Mesendoderm (in vitro differentiated cells): ENCODE results near the gene AGPS.

Experiments
- DNase-seq: peaks from one replicate; pipeline ENCODE4 v3.0.0; 2013
- H2AK5ac ChIP-seq: 2 replicates; pipeline ENCODE4 v1.6.1; 2013; ENCODE audit warnings: low read length, inconsistent platforms
- H2BK120ac ChIP-seq: 2 replicates; pipeline ENCODE4 v1.6.1; 2013; ENCODE audit warnings: low read depth, mild to moderate bottlenecking, low read length, moderate library complexity, mixed read lengths
- H2BK15ac ChIP-seq: replicated peaks from 2 replicates; pipeline ENCODE4 v1.6.1; 2013; ENCODE audit warnings: low read depth, mild to moderate bottlenecking, moderate library complexity
- H2BK5ac ChIP-seq: 2 replicates; pipeline ENCODE4 v1.6.1; 2013; ENCODE audit warnings: low read length, inconsistent platforms
- H3K18ac ChIP-seq: 2 replicates; pipeline ENCODE4 v1.6.1; 2013; ENCODE audit warnings: mild to moderate bottlenecking, low read length, mixed read lengths
- H3K23ac ChIP-seq: one replicate; pipeline ENCODE4 v1.6.1; 2013; ENCODE audit warnings: low read length
- H3K27ac ChIP-seq: 2 replicates; pipeline ENCODE4 v1.5.1; 2013; ENCODE audit warnings: low read depth, mild to moderate bottlenecking, inconsistent platforms, low read length, moderate library complexity
- H3K27me3 ChIP-seq: 2 replicates; pipeline ENCODE4 v1.6.1; 2013; ENCODE audit warnings: low read length, control low read depth, mild to moderate bottlenecking, inconsistent platforms; ENCODE audit not compliant: insufficient read depth, poor library complexity
- H3K36me3 ChIP-seq: 2 replicates; pipeline ENCODE4 v1.6.1; 2013; ENCODE audit warnings: low read length, inconsistent platforms; ENCODE audit not compliant: control insufficient read depth, insufficient read depth
- H3K4ac ChIP-seq: one replicate; pipeline ENCODE4 v1.6.1; 2013; ENCODE audit warnings: low read depth, mild to moderate bottlenecking, low read length, moderate library complexity
- H3K4me1 ChIP-seq: 2 replicates; pipeline ENCODE4 v1.6.1; 2013; ENCODE audit warnings: low read depth, low read length, inconsistent platforms; ENCODE audit not compliant: control insufficient read depth
- H3K4me2 ChIP-seq: 2 replicates; pipeline ENCODE4 v1.6.1; 2013; ENCODE audit warnings: low read length
- H3K4me3 ChIP-seq: 2 replicates; pipeline ENCODE4 v1.5.1; 2013; ENCODE audit warnings: mild to moderate bottlenecking, low read length
- H3K56ac ChIP-seq: one replicate; pipeline ENCODE4 v1.6.1; 2013; ENCODE audit warnings: low read length
- H3K79me1 ChIP-seq: 2 replicates; pipeline ENCODE4 v1.6.1; 2013; ENCODE audit warnings: low read length, inconsistent platforms
- H3K79me2 ChIP-seq: 2 replicates; pipeline ENCODE4 v1.6.1; 2013; ENCODE audit warnings: mild to moderate bottlenecking, low read length; ENCODE audit not compliant: control insufficient read depth, insufficient read depth
- H3K9ac ChIP-seq: 2 replicates; pipeline ENCODE4 v1.6.1; 2013; ENCODE audit warnings: low read length, inconsistent platforms
- H4K5ac ChIP-seq: one replicate; pipeline ENCODE4 v1.6.1; 2013; ENCODE audit warnings: low read length
- H4K8ac ChIP-seq: one replicate; pipeline ENCODE4 v1.6.1; 2013; ENCODE audit warnings: low read depth, mild to moderate bottlenecking, control low read depth, low read length, moderate library complexity
- WGBS: extraction: QIAGEN DNeasy Blood & Tissue Kit; methylation state at CpG from one replicate; pipeline ENCODE4 v1.1.7; 2013; ENCODE audit warnings: low lambda C conversion rate, missing lambda C conversion rate; ENCODE audit not compliant: insufficient coverage; ENCODE audit errors: extremely low coverage; 5-methylcytosine and 5-hydroxymethylcytosine counted together

AGPS gene

DNA sequence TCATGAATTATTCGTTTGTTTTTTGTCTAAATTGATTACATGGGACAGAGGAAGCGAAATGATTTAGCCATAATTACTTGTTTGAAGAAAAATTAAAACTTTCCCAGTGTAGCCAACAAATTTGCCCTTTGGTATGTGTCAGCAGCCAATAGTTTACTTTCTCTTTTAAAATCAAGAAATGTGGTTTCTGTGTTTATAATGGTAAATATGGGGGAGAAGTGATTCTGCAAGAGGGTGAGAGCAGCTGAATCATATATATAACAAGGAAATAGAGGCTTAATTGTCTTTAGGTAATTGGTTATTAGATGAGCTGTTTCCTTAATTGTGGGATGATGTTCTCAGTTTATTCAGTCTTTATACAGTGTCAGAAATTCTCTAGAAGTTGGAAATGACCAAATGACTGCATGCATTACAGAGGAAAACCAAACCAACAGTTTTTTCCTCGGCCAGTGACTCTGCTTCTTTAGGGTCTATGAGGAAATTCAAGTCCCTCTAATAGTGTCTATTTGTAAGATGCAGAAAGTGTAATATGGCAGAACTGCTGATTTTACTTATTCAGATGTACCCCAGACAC lies 132.9 kb downstream of the AGPS start:
- Histone ChIP-seq H3K9ac (no peak overlapping the region), H3K36me3 (no peaks in the 10 kb centered on the region), H3K18ac (no peak overlapping the region), H2AK5ac (no peak overlapping the region), H3K4me2 (no peak overlapping the region), H4K8ac (no peak overlapping the region), H3K56ac (no peak overlapping the region), H3K27ac (no peak overlapping the region), H3K79me2 (no peaks in the 10 kb centered on the region), H2BK15ac (no peak overlapping the region), H3K4me3 (no peak overlapping the region), H3K4me1 (no peaks in the 10 kb centered on the region), H2BK120ac (no peak overlapping the region), H3K23ac (no peak overlapping the region), H2BK5ac (no peak overlapping the region), H3K79me1 (no peaks in the 10 kb centered on the region), H3K4ac (no peak overlapping the region), H3K27me3 (no peaks in the 10 kb centered on the region), H4K5ac (no peak overlapping the region)
- WGBS: no CpG with 5 or more reads among the region's 3 CpGs
- no peak for DNase-seq

DNA sequence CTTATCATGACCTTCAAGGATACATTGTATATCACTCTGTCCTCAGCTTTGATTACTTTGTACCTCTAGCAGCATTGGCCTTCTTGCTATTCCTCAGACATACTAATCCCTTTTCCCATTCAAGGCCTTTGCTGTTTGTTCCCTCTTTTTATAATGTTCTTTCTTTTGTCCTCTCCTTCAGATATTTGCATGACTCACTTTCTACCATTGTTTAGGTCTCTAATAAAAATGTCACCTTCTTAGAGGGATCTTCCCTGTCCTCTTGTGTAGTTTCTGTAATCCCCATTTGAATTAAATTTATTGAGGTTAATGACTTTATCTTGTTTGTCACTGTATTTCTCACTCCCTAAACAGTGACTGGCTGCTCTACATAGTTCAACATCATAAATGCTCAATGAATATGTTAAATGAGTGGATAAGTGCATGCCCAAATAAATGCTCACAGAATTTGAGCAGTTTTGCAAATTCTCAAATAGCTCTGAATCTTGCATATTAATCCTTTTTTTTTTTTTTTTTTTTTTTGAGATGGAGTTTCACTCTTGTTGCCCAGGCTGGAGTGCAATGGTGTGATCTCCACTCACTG lies 135.9 kb downstream of the AGPS start:
- no peak overlapping the region for H2BK120ac ChIP-seq
- no peak overlapping the region for H2BK5ac ChIP-seq
- DNase-seq: no peak
- H3K23ac ChIP-seq: no peak overlapping the region
- no peak overlapping the region for H4K8ac ChIP-seq
- no peaks in the 10 kb centered on the region for H3K79me1 ChIP-seq
- H3K4ac ChIP-seq: no peak overlapping the region
- H3K4me3 ChIP-seq: no peak overlapping the region
- no peak overlapping the region for H2BK15ac ChIP-seq
- no peak overlapping the region for H3K9ac ChIP-seq
- H3K27me3 ChIP-seq: no peaks in the 10 kb centered on the region
- H3K4me2 ChIP-seq: no peak overlapping the region
- H4K5ac ChIP-seq: no peak overlapping the region
- no peak overlapping the region for H2AK5ac ChIP-seq
- H3K4me1 ChIP-seq: no peaks in the 10 kb centered on the region
- no peaks in the 10 kb centered on the region for H3K36me3 ChIP-seq
- no peak overlapping the region for H3K27ac ChIP-seq
- H3K56ac ChIP-seq: no peak overlapping the region
- no peak overlapping the region for H3K18ac ChIP-seq
- H3K79me2 ChIP-seq: no peaks in the 10 kb centered on the region

DNA sequence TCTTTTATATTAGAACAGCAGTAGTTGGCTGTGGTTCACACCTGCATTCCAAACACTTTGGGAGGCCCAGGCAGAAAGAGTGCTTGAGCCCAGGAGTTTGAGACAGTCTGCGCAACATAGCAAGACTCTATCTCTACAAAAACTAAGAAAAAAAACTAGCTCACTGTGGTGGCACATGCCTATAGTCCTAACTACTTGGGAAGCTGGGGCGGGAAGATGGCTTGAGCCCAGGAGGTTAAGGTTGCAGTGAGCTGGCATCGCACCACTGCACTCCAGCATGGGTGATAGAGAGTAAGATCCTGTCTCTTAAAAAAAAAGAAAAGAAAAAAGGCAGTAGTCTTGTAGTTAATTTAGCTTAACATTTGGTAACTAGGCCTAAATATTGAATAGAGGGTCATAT lies 136.6 kb downstream of the AGPS start:
- WGBS: no CpG with 5 or more reads among the region's 3 CpGs
- no peak overlapping the region for H3K23ac ChIP-seq

DNA sequence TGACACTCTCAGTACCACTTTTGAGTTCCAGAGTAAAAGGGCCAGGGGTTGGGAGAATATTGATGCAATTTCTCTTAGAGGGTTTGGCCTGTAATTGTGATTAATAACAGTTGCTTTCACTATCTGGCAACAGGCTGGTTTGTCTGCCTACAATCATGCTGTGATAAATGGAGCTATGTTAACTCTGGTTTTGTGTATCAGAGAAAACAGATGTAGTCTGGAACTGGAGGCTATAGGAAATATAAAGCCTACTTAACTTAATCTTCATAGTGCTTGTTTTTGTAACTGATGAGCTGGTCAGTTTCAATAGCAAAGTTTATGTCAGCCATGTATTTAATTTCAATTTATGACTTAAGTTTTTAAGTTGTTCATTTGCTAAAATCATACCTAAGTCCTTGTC lies 138.0 kb downstream of the AGPS start:
- Histone ChIP-seq H3K79me2 (no peaks in the 10 kb centered on the region), H3K27ac (no peak overlapping the region)

More for the DNA sequence above, 136.6 kb downstream of the AGPS start:
- Histone ChIP-seq H2AK5ac (no peak overlapping the region), H3K4me1 (no peaks in the 10 kb centered on the region), H3K4me3 (no peak overlapping the region), H3K18ac (no peak overlapping the region), H3K36me3 (no peaks in the 10 kb centered on the region), H3K27me3 (no peaks in the 10 kb centered on the region), H2BK5ac (no peak overlapping the region), H3K79me1 (no peaks in the 10 kb centered on the region), H3K4ac (no peak overlapping the region), H4K8ac (no peak overlapping the region), H3K79me2 (no peaks in the 10 kb centered on the region), H3K56ac (no peak overlapping the region), H3K4me2 (no peak overlapping the region), H2BK120ac (no peak overlapping the region), H2BK15ac (no peak overlapping the region), H3K27ac (peak overlapping the region; percentile 17), H4K5ac (no peak overlapping the region), H3K9ac (no peak overlapping the region)
- DNase-seq: no peak

DNA sequence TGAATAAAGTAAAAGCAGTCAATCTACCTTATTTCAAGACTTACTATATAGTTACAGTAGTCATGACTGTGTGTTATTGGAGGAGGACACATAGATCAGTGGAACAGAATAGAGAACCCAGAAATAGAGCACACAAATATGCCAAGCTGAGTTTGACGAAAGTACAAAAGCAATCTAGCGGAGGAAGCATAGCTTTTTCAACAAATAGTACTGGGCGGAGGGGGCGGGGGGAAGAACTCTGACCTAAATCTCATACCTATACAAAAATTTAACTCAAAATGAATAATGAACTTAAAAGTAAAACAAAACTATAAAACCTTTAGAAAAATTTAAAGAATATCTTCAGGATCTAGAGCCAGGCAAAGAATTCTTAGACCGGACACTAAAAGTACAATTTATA lies 139.1 kb downstream of the AGPS start:
- H3K4me3 ChIP-seq: no peak overlapping the region
- no peak overlapping the region for H2BK5ac ChIP-seq
- no peak overlapping the region for H3K27ac ChIP-seq
- no peak overlapping the region for H4K5ac ChIP-seq
- no peak overlapping the region for H3K56ac ChIP-seq
- H2BK15ac ChIP-seq: no peak overlapping the region
- no CpG with 5 or more reads among the region's 5 CpGs for WGBS
- no peaks in the 10 kb centered on the region for H3K79me2 ChIP-seq
- H3K4ac ChIP-seq: no peak overlapping the region
- peaks cover 3% of the 10 kb centered on the region for H3K4me1 ChIP-seq
- H3K9ac ChIP-seq: no peak overlapping the region
- H3K36me3 ChIP-seq: no peaks in the 10 kb centered on the region
- H3K79me1 ChIP-seq: no peaks in the 10 kb centered on the region
- H4K8ac ChIP-seq: no peak overlapping the region
- H2AK5ac ChIP-seq: no peak overlapping the region
- H3K23ac ChIP-seq: no peak overlapping the region
- H2BK120ac ChIP-seq: no peak overlapping the region
- no peaks in the 10 kb centered on the region for H3K27me3 ChIP-seq
- no peak overlapping the region for H3K4me2 ChIP-seq
- no peak overlapping the region for H3K18ac ChIP-seq
- DNase-seq: no peak

More for the DNA sequence above, 138.0 kb downstream of the AGPS start:
- peaks cover 2% of the 10 kb centered on the region for H3K4me1 ChIP-seq
- H3K18ac ChIP-seq: no peak overlapping the region
- no peak overlapping the region for H2BK120ac ChIP-seq
- no peak overlapping the region for H3K4ac ChIP-seq
- no peak overlapping the region for H4K8ac ChIP-seq
- no peak overlapping the region for H2AK5ac ChIP-seq
- H3K56ac ChIP-seq: no peak overlapping the region
- H3K4me2 ChIP-seq: no peak overlapping the region
- H3K4me3 ChIP-seq: no peak overlapping the region
- no peak overlapping the region for H3K23ac ChIP-seq
- H3K27me3 ChIP-seq: no peaks in the 10 kb centered on the region
- H2BK5ac ChIP-seq: no peak overlapping the region
- no peaks in the 10 kb centered on the region for H3K36me3 ChIP-seq
- H2BK15ac ChIP-seq: no peak overlapping the region
- H3K79me1 ChIP-seq: no peaks in the 10 kb centered on the region
- DNase-seq: peak; percentile 72
- no peak overlapping the region for H3K9ac ChIP-seq
- H4K5ac ChIP-seq: no peak overlapping the region

DNA sequence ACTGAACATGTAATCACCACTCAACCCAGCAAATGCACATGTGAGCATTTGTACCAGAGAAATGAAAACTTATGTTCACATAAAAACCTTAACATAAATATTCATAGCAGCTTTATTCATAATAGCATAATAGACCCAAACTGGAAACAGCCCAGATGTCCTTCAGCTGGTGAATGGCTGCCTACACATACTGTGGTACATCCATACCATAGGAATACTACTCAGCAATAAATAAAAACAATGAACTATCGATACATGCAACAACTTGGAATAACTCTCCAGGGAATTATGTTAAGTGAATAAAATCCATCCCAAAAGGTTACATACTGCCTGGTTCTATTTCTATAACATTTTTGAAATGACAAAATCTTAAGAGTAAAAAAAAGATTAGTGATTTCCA lies 140.0 kb downstream of the AGPS start:
- H2BK15ac ChIP-seq: no peak overlapping the region
- no peaks in the 10 kb centered on the region for H3K27me3 ChIP-seq
- H3K9ac ChIP-seq: no peak overlapping the region
- no peak overlapping the region for H2AK5ac ChIP-seq
- no peaks in the 10 kb centered on the region for H3K36me3 ChIP-seq
- no peak overlapping the region for H3K4ac ChIP-seq
- H3K4me3 ChIP-seq: no peak overlapping the region
- H3K4me2 ChIP-seq: no peak overlapping the region
- no peak overlapping the region for H3K56ac ChIP-seq
- H2BK120ac ChIP-seq: no peak overlapping the region
- H3K23ac ChIP-seq: no peak overlapping the region
- H3K79me1 ChIP-seq: no peaks in the 10 kb centered on the region
- no peak overlapping the region for H4K8ac ChIP-seq
- no CpG with 5 or more reads among the region's 1 CpG for WGBS
- no peaks in the 10 kb centered on the region for H3K79me2 ChIP-seq
- H3K27ac ChIP-seq: no peak overlapping the region
- no peak overlapping the region for H2BK5ac ChIP-seq
- H3K18ac ChIP-seq: no peak overlapping the region
- H4K5ac ChIP-seq: no peak overlapping the region
- peaks cover 3% of the 10 kb centered on the region for H3K4me1 ChIP-seq
- DNase-seq: no peak
